Heart left ventricle (tissue), 16 donors: ENCODE data around the gene IPO11. TPM values are rescaled to one million over a fixed set of nuclear protein-coding genes. Genes with fewer than 3 reads are reported as not detected.

Experiments used
- ATAC-seq, 4 donors: fragments of 200-7000 bp; cut with Tn5 transposase; one replicate each; pipeline ENCODE4 v1.9.1; 2020 to 2022; ENCODE audit warnings: moderate library complexity in 4 of 4, mild to moderate bottlenecking in 3 of 4, moderate number of reproducible peaks in 1 of 4
- DNase-seq, 5 donors: peaks; one replicate each; pipeline ENCODE4 v3.0.0-alpha.2; 2020
- H3K27ac ChIP-seq, 12 donors: fragments of 200-600 bp; sonication (generic) in 4 of 12; one replicate each; pipeline versions ENCODE4 v1.5.0 to v1.8.0; 2016 to 2022; ENCODE audit warnings: mild to moderate bottlenecking in 2 of 12
- H3K27me3 ChIP-seq, 9 donors: fragments of 200-600 bp; sonication (generic) in 2 of 9; one replicate each; pipeline versions ENCODE4 v1.5.1 to v1.8.0; 2016 to 2022; ENCODE audit warnings: mild to moderate bottlenecking in 3 of 9
- H3K36me3 ChIP-seq, 9 donors: fragments of 200-600 bp; sonication (generic) in 2 of 9; one replicate each; pipeline versions ENCODE4 v1.5.0 to v1.8.0; 2018 to 2022; ENCODE audit warnings: mild to moderate bottlenecking in 2 of 9
- H3K4me1 ChIP-seq, 12 donors: fragments of 200-600 bp; sonication (generic) in 4 of 12; one replicate each; pipeline versions ENCODE4 v1.5.0 to v1.8.0; 2016 to 2022; ENCODE audit warnings: mild to moderate bottlenecking in 3 of 12
- H3K4me3 ChIP-seq, 12 donors: fragments of 200-600 bp; sonication (generic) in 4 of 12; one replicate each; pipeline versions ENCODE4 v1.5.0 to v1.8.0; 2017 to 2022; ENCODE audit warnings: mild to moderate bottlenecking in 9 of 12, moderate library complexity in 4 of 12
- H3K9me3 ChIP-seq, 12 donors: fragments of 200-600 bp; sonication (generic) in 4 of 12; one replicate each; pipeline versions ENCODE4 v1.5.0 to v1.8.0; 2016 to 2022; ENCODE audit warnings: mild to moderate bottlenecking in 1 of 12
- CTCF ChIP-seq, 12 donors: fragments of 200-600 bp; sonication (generic) in 4 of 12; IDR thresholded peaks; one replicate each; pipeline versions ENCODE4 v1.5.0 to v1.8.0; 2018 to 2022; ENCODE audit warnings: antibody characterized with exemption in 12 of 12, mild to moderate bottlenecking in 5 of 12
- POLR2A ChIP-seq, 2 donors: fragments of 450-650 bp; IDR thresholded peaks; one replicate each; pipeline ENCODE4 v1.6.1; 2017; ENCODE audit warnings: antibody characterized with exemption in 2 of 2, mild to moderate bottlenecking in 2 of 2, moderate library complexity in 2 of 2
- WGBS, 4 donors: extraction: QIAGEN DNeasy Blood & Tissue Kit in 2 of 4; methylation state at CpG; one replicate each; pipeline versions ENCODE4 v1.1.5 to v1.1.7; 2013 to 2018; 5-methylcytosine and 5-hydroxymethylcytosine counted together
- intact Hi-C, 10 donors: fragments of 100-400 bp; cut with DNase I; formaldehyde crosslinking; loops; one replicate each; pipeline versions ENCODE4 v1.11.1 to v1.14.2; 2022
- polyA plus RNA-seq, 2 donors: library from polyadenylated mRNA; stranded (reverse); fragments of 200-250 nt; gene quantifications; one replicate each; pipeline ENCODE4 v1.2.3, GENCODE V29; 2013
- total RNA-seq, 9 donors: library from RNA; depleted of rRNA in 2 of 9; stranded (reverse); fragments of >200 nt in 2 of 9; fragmentation: NEBNext Ultra II Directional in 3 of 9; extraction: Animal tissue kit (Norgen Biotek cat#: 25700) in 3 of 9; gene quantifications; one replicate each; pipeline versions ENCODE4 v1.1.0 to v1.2.4, GENCODE V29; 2016 to 2023
- donor health status: ischemic (EF 13 %, LVEDD 7.1; RV severe dilation, severe dysfunction).
- donor health status: healthy with polysubstance abuse.
- donor health status: DM: no; HTN: yes; CAD: no.
- donor health status: DM: no; HTN: no; CAD: no.
- donor health status: ischemic (EF 25% LVEDD 6.9; RV normal size, moderate dysfunction).
- donor health status: ischemic (EF 25% LVEDD 5.7; RV mildly dilated, moderate dysfunction).
- donor health status: healthy.
- donor health status: DM: yes; HTN: yes; CAD: no.
- donor health status: ischemic (EF 35%, LVEDD 5.7; RV mildly dilated, moderate dysfunction).
- donor health status: nonischemic (EF 11% LVEDD 7.7; RV severe dilation, severe dysfunction).
- donor health status: DM: yes; HTN: yes; CAD: no.
- donor health status: PGD.
- donor health status: ischemic (EF 29% LVEDD 5.4; RV normal size, mild dysfunction).
- donor health status: nonischemic (EF 23%, LVEDD 6.1; RV moderate dilation, normal function).

Gene IPO11
- total and polyA plus RNA-seq, 11 donors = 8.2 to 40.4 (median 29.1) TPM

GRCh38 chr5:62461561-62461960 lies 49.0 kb downstream of the IPO11 start:
- WGBS, 4 donors = 78 to 86% (median 81%) methylated on average over 4 of the region's 4 CpGs
- H3K4me1 ChIP-seq = peaks cover 0 to 14% (median 3%) of the 10 kb centered on the region in 12 donors
- ATAC-seq (no peak), DNase-seq (no peak)
- H3K27ac ChIP-seq = no peak overlapping the region
- H3K27me3 ChIP-seq = no peaks in the 10 kb centered on the region
- H3K9me3 ChIP-seq = no peaks in the 10 kb centered on the region
- no peak for TF ChIP-seq POLR2A (IDR thresholded peaks at IDR 0.05)
- TF ChIP-seq CTCF (IDR thresholded peaks at IDR 0.05) = no peak
- intact Hi-C loops = loop anchor here in 7 of 10 donors (2.0 to 5.0 kb wide), 2 partner anchors 316 to 317 kb away; no protein-coding TSS in a partner anchor
- H3K4me3 ChIP-seq = no peak overlapping the region
- peaks cover 0 to 3% (median 0%) of the 10 kb centered on the region in 9 donors for H3K36me3 ChIP-seq

DNA sequence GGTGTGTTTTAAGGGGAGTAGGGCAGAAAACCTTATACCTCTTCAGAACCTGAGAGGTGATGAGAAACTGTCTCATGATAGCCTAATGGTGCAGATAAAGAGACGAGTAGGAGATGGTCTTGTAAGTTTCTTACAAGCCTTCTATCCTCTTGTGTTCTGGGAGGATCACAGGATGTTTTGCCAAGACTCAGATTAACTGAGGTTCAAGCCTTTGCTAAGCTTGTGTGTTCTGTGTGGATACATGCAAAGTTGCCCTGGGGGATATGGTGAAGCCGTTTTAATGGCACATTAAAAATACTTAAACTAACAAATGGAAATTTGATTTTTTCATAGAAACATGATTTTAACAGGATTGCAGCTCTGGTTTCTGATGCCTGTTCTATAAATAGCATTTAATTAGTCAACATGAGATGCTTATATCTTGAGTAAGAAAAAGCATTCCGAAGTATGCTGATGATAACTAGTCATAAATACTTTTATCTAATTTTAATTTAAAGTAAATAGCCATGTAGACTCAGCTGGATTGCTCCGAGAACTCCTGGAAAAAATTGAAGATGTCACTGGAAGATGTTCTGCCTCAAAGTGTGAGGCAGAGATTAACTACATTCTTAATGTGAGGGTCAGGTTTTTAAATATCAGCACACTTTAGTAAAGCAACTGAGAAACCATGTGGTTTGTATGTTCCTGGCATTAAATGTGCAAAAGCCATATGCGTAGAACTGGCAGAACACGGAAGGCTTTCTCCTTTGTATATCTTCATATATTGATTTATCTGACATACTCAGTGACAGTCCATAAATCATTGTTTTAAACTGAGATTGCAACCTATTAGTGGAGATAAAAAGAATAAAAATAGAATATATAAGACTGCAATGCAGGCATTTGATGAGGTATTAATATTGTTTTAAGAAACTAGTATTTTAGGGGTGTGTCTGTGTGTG lies 53.7 kb downstream of the IPO11 start:
- ATAC-seq = no peak
- Histone ChIP-seq H3K9me3 (no peaks in the 10 kb centered on the region), H3K4me1 (peaks cover 0 to 18% (median 3%) of the 10 kb centered on the region in 12 donors), H3K36me3 (peaks cover 0 to 41% (median 29%) of the 10 kb centered on the region in 9 donors), H3K27me3 (no peaks in the 10 kb centered on the region), H3K4me3 (no peak overlapping the region), H3K27ac (no peak overlapping the region)
- intact Hi-C loops = loop anchor here in 1 of 10 donors (5.0 kb wide), 1 partner anchor 311 kb away; no protein-coding TSS in a partner anchor
- DNase-seq = no peak
- WGBS, 4 donors = 62 to 70% (median 67%) methylated on average over 6 of the region's 6 CpGs
- TF ChIP-seq CTCF (IDR thresholded peaks at IDR 0.05) = no peak
- no peak for TF ChIP-seq POLR2A (IDR thresholded peaks at IDR 0.05)

- Histone ChIP-seq H3K27ac (no peak overlapping the region), H3K4me3 (no peak overlapping the region), H3K4me1 (no peaks in the 10 kb centered on the region), H3K36me3 (peaks cover 0 to 54% (median 12%) of the 10 kb centered on the region in 9 donors), H3K9me3 (no peaks in the 10 kb centered on the region), H3K27me3 (no peaks in the 10 kb centered on the region)
- WGBS, 4 donors = 88 to 93% (median 91%) methylated on average over 1 of the region's 1 CpG
- no peak for TF ChIP-seq CTCF (IDR thresholded peaks at IDR 0.05)
- TF ChIP-seq POLR2A (IDR thresholded peaks at IDR 0.05) = no peak
- intact Hi-C loops = loop anchor here in 1 of 10 donors (10.0 kb wide), 1 partner anchor 152 kb away; no protein-coding TSS in a partner anchor
- ATAC-seq (no peak), DNase-seq (no peak)
These were observed 60.6 kb downstream of the IPO11 start for GRCh38 chr5:62473209-62473608.

GRCh38 chr5:62475072-62475471 lies 62.5 kb downstream of the IPO11 start:
- WGBS, 4 donors = 89 to 92% (median 91%) methylated on average over 9 of the region's 9 CpGs
- ATAC-seq (no peak), DNase-seq (no peak)
- Histone ChIP-seq H3K27ac (no peak overlapping the region), H3K4me3 (no peak overlapping the region), H3K4me1 (no peaks in the 10 kb centered on the region), H3K36me3 (peaks cover 0 to 42% (median 4%) of the 10 kb centered on the region in 9 donors), H3K9me3 (peaks cover 0 to 6% (median 0%) of the 10 kb centered on the region in 12 donors), H3K27me3 (no peaks in the 10 kb centered on the region)
- TF ChIP-seq POLR2A (IDR thresholded peaks at IDR 0.05) = no peak
- TF ChIP-seq CTCF (IDR thresholded peaks at IDR 0.05) = no peak
- intact Hi-C loops = loop anchor here in 1 of 10 donors (10.0 kb wide), 1 partner anchor 150 kb away; no protein-coding TSS in a partner anchor
